ENCODE data around the gene PPP2R5D.

DNA sequence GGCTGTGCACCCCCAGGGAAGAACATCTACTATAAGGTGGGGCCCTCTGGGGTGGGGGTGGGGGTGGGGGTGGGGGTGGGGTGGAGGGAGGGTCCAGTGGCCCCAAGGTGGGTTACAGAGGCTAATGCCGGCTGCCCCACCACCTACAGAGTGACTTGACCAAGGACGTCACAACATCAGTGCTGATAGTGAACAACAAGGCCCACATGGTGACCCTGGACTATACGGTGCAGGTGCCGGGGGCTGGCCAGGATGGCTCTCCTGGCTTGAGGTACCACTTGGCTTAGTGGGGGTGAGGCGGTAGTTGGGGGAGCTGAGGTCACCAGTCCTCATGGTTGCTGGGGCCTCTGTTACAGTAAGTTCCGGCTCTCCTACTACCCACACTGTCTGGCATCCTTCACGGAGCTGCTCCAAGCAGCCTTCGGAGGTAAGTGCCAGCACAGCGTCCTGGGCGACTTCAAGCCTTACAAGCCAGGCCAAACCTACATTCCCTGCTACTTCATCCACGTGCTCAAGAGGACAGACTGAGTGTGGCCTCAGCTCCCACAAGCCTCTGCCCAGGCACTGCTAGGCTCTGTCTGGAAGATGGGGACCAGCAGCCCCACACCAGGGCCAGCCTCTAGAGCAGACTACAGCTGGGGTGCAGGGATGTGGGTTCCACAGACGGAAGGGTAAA is 21.1 kb upstream of the PPP2R5D start:
- no peak for TF ChIP-seq EZH2 (IDR thresholded peaks at IDR 0.05; ENCODE audit: borderline replicate concordance, low read depth, low read length, severe bottlenecking)
- TF ChIP-seq, protein P1, sequence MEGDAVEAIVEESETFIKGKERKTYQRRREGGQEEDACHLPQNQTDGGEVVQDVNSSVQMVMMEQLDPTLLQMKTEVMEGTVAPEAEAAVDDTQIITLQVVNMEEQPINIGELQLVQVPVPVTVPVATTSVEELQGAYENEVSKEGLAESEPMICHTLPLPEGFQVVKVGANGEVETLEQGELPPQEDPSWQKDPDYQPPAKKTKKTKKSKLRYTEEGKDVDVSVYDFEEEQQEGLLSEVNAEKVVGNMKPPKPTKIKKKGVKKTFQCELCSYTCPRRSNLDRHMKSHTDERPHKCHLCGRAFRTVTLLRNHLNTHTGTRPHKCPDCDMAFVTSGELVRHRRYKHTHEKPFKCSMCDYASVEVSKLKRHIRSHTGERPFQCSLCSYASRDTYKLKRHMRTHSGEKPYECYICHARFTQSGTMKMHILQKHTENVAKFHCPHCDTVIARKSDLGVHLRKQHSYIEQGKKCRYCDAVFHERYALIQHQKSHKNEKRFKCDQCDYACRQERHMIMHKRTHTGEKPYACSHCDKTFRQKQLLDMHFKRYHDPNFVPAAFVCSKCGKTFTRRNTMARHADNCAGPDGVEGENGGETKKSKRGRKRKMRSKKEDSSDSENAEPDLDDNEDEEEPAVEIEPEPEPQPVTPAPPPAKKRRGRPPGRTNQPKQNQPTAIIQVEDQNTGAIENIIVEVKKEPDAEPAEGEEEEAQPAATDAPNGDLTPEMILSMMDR (IDR thresholded peaks at IDR 0.05; ENCODE audit: borderline replicate concordance, extremely low read depth, low read length, poor library complexity, severe bottlenecking) = no peak

Data from DND-41 (cell line).